ENCODE measurements around the gene MAPK1.
"Not testable (repeated sequence)": the region's sequence is repeated elsewhere in the genome, so short reads cannot be mapped to it uniquely, and the experiment has no call there.

MAPK1 gene

GRCh38 chr22:21719024-21719423, 148.4 kb downstream of the MAPK1 start:
- H3K36me3 Mint-ChIP-seq (ENCODE audit: low read depth) = peaks cover 7% of the 10 kb centered on the region
- TF ChIP-seq CTCF (IDR thresholded peaks at IDR 0.05; ENCODE audit: unreplicated experiment in 3 of 3) = no peak
- peaks cover 19% of the 10 kb centered on the region for H3K4me1 Mint-ChIP-seq
- no peaks in the 10 kb centered on the region for H3K27me3 Mint-ChIP-seq (ENCODE audit: low read depth)
- no peak overlapping the region for H3K4me3 Mint-ChIP-seq
- no peak overlapping the region for H3K27ac Mint-ChIP-seq
- H3K9me3 Mint-ChIP-seq = no peaks in the 10 kb centered on the region

GRCh38 chr22:21718499-21718898, 148.9 kb downstream of the MAPK1 start:
- H3K27me3 Mint-ChIP-seq (ENCODE audit: low read depth) = no peaks in the 10 kb centered on the region
- H3K27ac Mint-ChIP-seq = no peak overlapping the region
- no peaks in the 10 kb centered on the region for H3K9me3 Mint-ChIP-seq
- peaks cover 22% of the 10 kb centered on the region for H3K4me1 Mint-ChIP-seq
- H3K36me3 Mint-ChIP-seq (ENCODE audit: low read depth) = peaks cover 7% of the 10 kb centered on the region
- TF ChIP-seq CTCF (IDR thresholded peaks at IDR 0.05; ENCODE audit: unreplicated experiment in 3 of 3) = no peak
- H3K4me3 Mint-ChIP-seq = no peak overlapping the region

GRCh38 chr22:21716395-21717122, 150.9 kb downstream of the MAPK1 start:
- not testable (repeated sequence) for H3K27me3 Mint-ChIP-seq (ENCODE audit: low read depth); H3K4me3 Mint-ChIP-seq; H3K36me3 Mint-ChIP-seq (ENCODE audit: low read depth); H3K9me3 Mint-ChIP-seq
- Mint-ChIP-seq H3K4me1 (peaks cover 32% of the 10 kb centered on the region), H3K27ac (peak overlapping the region in 1 of 3 experiments; percentile 25)

DNA sequence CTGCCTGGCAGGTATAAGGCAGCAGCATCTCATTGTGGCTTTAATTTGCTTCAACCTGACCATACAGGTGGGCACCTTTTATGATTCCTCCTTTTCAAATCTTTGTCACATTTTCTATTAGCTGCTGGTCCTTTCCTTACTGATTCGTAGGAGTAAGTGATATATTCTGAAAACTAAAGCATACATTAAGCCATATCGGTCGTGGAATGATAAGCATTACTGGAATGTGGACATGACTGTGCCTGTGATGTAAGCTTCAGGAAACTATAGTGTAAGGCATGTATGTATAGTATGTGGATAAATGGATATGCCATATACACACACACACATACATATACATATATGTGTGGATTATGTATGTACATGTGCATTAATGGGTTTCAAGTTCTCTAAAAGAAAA, 152.7 kb downstream of the MAPK1 start:
- Mint-ChIP-seq H3K27me3 (ENCODE audit: low read depth) (no peaks in the 10 kb centered on the region), H3K36me3 (ENCODE audit: low read depth) (peaks cover 11% of the 10 kb centered on the region), H3K27ac (peak overlapping the region; percentile 56 to 71 (median 58)), H3K9me3 (no peaks in the 10 kb centered on the region), H3K4me3 (peak overlapping the region in 1 of 3 experiments; percentile 19), H3K4me1 (peaks cover 44% of the 10 kb centered on the region)
- TF ChIP-seq CTCF (IDR thresholded peaks at IDR 0.05; ENCODE audit: unreplicated experiment in 3 of 3) = no peak

- Mint-ChIP-seq H3K4me3 (no peak overlapping the region), H3K27ac (peak overlapping the region; percentile 56 to 71 (median 58)), H3K9me3 (no peaks in the 10 kb centered on the region), H3K36me3 (ENCODE audit: low read depth) (peaks cover 16% of the 10 kb centered on the region), H3K27me3 (ENCODE audit: low read depth) (no peaks in the 10 kb centered on the region), H3K4me1 (peaks cover 48% of the 10 kb centered on the region)
- TF ChIP-seq CTCF (IDR thresholded peaks at IDR 0.05; ENCODE audit: unreplicated experiment in 3 of 3) = no peak
These were observed 153.2 kb downstream of the MAPK1 start for GRCh38 chr22:21714059-21714770.

- peak overlapping the region; percentile 27 to 48 (median 45) for H3K27ac Mint-ChIP-seq
- H3K9me3 Mint-ChIP-seq = no peaks in the 10 kb centered on the region
- TF ChIP-seq CTCF (IDR thresholded peaks at IDR 0.05; ENCODE audit: unreplicated experiment in 3 of 3) = peak in 1 of 3 experiments; percentile 3
- H3K4me1 Mint-ChIP-seq = peaks cover 52% of the 10 kb centered on the region
- peaks cover 21% of the 10 kb centered on the region for H3K36me3 Mint-ChIP-seq (ENCODE audit: low read depth)
- no peak overlapping the region for H3K4me3 Mint-ChIP-seq
- H3K27me3 Mint-ChIP-seq (ENCODE audit: low read depth) = no peaks in the 10 kb centered on the region
These were observed 153.9 kb downstream of the MAPK1 start for GRCh38 chr22:21713428-21714058.

All from nephron (organoid).